Measurements from ENCODE around the gene PPP1R12B. TPM values are rescaled to one million over a fixed set of nuclear protein-coding genes. Genes with fewer than 3 reads are reported as not detected.
A peak's percentile ranks its signal among the peaks of the same experiment; 100 is the strongest.
"Not testable (repeated sequence)": the region's sequence is repeated elsewhere in the genome, so short reads cannot be mapped to it uniquely, and the experiment has no call there.

PPP1R12B gene
- polyA plus RNA-seq, 2 donors, result 7.5 to 14.7 TPM

DNA sequence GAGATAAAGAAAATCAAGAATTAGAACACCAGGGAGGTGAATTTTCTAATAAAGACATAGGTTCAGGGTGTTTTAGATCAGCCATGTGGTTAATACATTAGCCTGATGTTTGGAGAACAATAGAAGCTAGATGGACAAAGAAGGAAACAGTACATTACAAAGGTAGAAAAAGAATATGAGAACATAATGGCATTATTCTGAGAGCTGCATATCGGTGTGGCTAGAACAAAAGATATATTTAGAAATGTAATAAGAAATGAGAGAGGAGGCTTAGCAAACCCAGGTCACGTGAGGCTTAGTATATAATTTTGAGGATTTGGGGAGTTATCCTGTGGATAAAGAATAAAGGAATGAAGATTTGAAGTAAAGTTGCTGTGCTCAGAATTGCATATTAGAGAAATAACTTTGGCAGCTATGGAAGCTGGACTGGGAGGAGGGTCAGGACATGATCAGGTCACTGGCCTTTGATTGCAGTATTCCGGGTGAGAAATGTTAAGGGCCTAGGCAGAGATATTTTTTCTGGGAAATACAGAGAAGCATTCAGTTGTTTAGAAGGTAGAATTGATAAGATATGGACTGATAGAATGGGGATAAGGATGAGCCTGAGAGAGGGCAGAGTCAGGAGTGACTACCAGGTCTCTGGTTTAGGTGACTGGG lies 197.3 kb downstream of the PPP1R12B start:
- not testable (repeated sequence) for H3K27ac ChIP-seq (ENCODE audit: low read depth in 2 of 2, low read length in 1 of 2); H3K36me3 ChIP-seq (ENCODE audit: control insufficient read depth in 2 of 2, insufficient read depth in 2 of 2, low read length in 1 of 2); H3K27me3 ChIP-seq (ENCODE audit: control insufficient read depth in 1 of 2, insufficient read depth in 2 of 2, low read length in 2 of 2); H3K9me3 ChIP-seq (ENCODE audit: control insufficient read depth in 2 of 2, insufficient read depth in 1 of 2, low read depth in 1 of 2, low read length in 1 of 2); H3K4me1 ChIP-seq (ENCODE audit: control insufficient read depth in 2 of 2, insufficient read depth in 2 of 2, low read length in 1 of 2); H3K4me3 ChIP-seq (ENCODE audit: low read depth in 1 of 2, low read length in 2 of 2)
- 72 to 75% methylated on average over 3 of the region's 3 CpGs for WGBS, 2 donors

DNA sequence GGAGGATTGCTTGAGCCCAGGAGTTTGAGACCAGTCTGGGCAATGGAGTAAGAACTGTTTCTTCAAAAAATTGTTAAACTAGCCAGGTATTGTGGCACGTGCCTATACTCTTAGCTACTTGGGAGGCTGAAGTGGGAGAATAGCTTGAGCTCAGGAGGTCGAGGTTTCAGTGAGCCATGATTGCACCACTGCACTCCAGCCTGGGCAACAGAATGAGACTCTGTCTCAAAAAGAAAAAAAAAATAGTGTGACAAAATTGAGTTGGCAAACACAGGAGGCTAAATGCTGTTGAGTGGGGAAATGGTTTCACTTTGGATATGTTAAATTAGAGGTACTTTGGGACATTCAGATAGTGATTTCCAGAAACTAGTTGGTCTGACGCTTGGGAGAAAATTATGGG lies 197.9 kb downstream of the PPP1R12B start:
- H3K4me1 ChIP-seq (ENCODE audit: control insufficient read depth in 2 of 2, insufficient read depth in 2 of 2, low read length in 1 of 2); H3K9me3 ChIP-seq (ENCODE audit: control insufficient read depth in 2 of 2, insufficient read depth in 1 of 2, low read depth in 1 of 2, low read length in 1 of 2); H3K4me3 ChIP-seq (ENCODE audit: low read depth in 1 of 2, low read length in 2 of 2); H3K27me3 ChIP-seq (ENCODE audit: control insufficient read depth in 1 of 2, insufficient read depth in 2 of 2, low read length in 2 of 2); H3K36me3 ChIP-seq (ENCODE audit: control insufficient read depth in 2 of 2, insufficient read depth in 2 of 2, low read length in 1 of 2): not testable (repeated sequence)
- H3K27ac ChIP-seq (ENCODE audit: low read depth in 2 of 2, low read length in 1 of 2), result peak overlapping the region in 1 of 2 donors; percentile 39
- WGBS, 2 donors, result 67 to 72% methylated on average over 3 of the region's 3 CpGs

DNA sequence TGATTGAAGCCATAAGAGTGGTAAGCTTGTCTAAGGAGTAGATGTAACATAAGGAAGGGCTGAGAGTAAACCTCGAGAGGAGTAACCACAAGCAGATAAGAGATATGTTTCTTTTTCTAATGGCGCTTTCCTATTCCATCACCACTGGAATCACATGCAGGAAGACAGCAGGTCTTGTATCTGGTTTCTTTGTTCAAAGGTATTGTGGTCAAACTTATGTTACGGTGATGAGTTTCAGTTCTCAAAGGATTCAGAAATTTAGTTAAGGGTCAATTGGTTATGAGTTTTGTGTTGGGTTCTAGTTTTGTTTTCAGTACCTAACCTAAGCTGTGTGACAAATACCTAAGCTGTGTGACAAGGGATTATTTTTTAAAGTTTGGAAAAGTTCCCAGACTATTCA lies 198.3 kb downstream of the PPP1R12B start:
- H3K9me3 ChIP-seq (ENCODE audit: control insufficient read depth in 2 of 2, insufficient read depth in 1 of 2, low read depth in 1 of 2, low read length in 1 of 2); H3K4me1 ChIP-seq (ENCODE audit: control insufficient read depth in 2 of 2, insufficient read depth in 2 of 2, low read length in 1 of 2); H3K27me3 ChIP-seq (ENCODE audit: control insufficient read depth in 1 of 2, insufficient read depth in 2 of 2, low read length in 2 of 2); H3K4me3 ChIP-seq (ENCODE audit: low read depth in 1 of 2, low read length in 2 of 2); H3K36me3 ChIP-seq (ENCODE audit: control insufficient read depth in 2 of 2, insufficient read depth in 2 of 2, low read length in 1 of 2): not testable (repeated sequence)
- whole genome bisulfite sequencing, 2 donors, result 67 to 72% methylated on average over 3 of the region's 3 CpGs
- peak overlapping the region in 1 of 2 donors; percentile 39 for H3K27ac ChIP-seq (ENCODE audit: low read depth in 2 of 2, low read length in 1 of 2)

DNA sequence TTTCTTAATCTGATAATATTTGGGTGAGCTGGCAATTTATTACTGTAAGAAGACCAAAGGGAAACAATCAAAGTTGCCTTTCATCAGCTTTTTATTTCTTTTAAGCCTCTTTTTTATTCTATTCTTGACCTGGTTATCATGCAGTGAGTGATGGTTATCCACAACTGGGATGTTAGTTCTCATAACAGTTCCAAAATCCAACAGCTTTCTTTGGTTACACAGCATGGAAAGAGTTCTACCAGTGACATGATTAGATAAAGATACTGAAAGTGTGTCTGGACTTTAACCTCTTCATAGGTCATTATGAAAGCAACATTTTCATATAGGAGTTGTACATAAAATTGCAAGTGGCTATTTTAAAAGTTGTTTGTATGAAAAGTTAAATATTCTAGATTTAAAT lies 198.7 kb downstream of the PPP1R12B start:
- H3K9me3 ChIP-seq (ENCODE audit: control insufficient read depth in 2 of 2, insufficient read depth in 1 of 2, low read depth in 1 of 2, low read length in 1 of 2), result no peaks in the 10 kb centered on the region
- H3K27ac ChIP-seq (ENCODE audit: low read depth in 2 of 2, low read length in 1 of 2), result no peak overlapping the region
- no peaks in the 10 kb centered on the region for H3K36me3 ChIP-seq (ENCODE audit: control insufficient read depth in 2 of 2, insufficient read depth in 2 of 2, low read length in 1 of 2)
- H3K4me1 ChIP-seq (ENCODE audit: control insufficient read depth in 2 of 2, insufficient read depth in 2 of 2, low read length in 1 of 2), result no peaks in the 10 kb centered on the region
- no peak overlapping the region for H3K4me3 ChIP-seq (ENCODE audit: low read depth in 1 of 2, low read length in 2 of 2)
- no peaks in the 10 kb centered on the region for H3K27me3 ChIP-seq (ENCODE audit: control insufficient read depth in 1 of 2, insufficient read depth in 2 of 2, low read length in 2 of 2)

DNA sequence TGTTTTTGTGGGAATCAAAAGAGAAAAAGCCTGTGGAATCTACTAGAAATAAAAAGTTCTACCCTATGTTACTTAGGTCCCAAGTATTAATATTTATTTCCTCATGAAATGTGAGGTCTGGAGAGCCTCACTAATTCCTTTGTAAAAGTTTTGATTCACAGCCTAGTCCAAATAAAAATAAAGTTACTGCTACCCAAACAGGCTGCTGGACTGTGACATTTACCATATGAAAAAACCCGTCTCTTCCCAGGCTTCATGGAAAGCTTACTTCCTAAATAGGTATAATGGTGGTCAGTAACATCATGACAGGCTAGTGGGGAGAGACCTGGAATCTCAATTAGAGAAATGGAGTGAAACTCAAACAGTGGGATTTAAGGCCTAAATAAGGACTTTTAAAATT lies 201.6 kb downstream of the PPP1R12B start:
- WGBS, 2 donors, result 79 to 84% methylated on average over 1 of the region's 1 CpG
- H3K9me3 ChIP-seq (ENCODE audit: control insufficient read depth in 2 of 2, insufficient read depth in 1 of 2, low read depth in 1 of 2, low read length in 1 of 2); H3K27ac ChIP-seq (ENCODE audit: low read depth in 2 of 2, low read length in 1 of 2); H3K4me1 ChIP-seq (ENCODE audit: control insufficient read depth in 2 of 2, insufficient read depth in 2 of 2, low read length in 1 of 2); H3K4me3 ChIP-seq (ENCODE audit: low read depth in 1 of 2, low read length in 2 of 2); H3K36me3 ChIP-seq (ENCODE audit: control insufficient read depth in 2 of 2, insufficient read depth in 2 of 2, low read length in 1 of 2); H3K27me3 ChIP-seq (ENCODE audit: control insufficient read depth in 1 of 2, insufficient read depth in 2 of 2, low read length in 2 of 2): not testable (repeated sequence)

DNA sequence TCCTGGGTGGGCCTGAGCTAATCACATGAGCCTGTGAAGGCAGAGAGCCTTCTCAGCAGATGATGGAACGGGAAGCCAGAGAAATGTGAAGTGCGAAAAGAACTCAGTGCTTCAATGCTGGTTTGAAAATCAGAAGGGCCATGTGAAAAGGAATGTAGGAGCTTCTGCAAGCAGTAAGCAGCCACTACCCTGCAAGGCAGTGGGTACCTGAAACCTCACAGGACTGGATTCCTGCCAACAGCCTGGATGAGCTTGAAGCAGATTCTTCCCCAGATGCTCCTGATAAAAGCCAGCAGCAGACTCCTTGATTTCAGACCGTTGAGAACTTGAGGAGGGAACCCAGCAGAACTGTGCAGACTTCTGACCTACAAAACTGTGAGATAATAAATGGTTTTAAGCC lies 203.2 kb downstream of the PPP1R12B start:
- Histone ChIP-seq H3K9me3 (ENCODE audit: control insufficient read depth in 2 of 2, insufficient read depth in 1 of 2, low read depth in 1 of 2, low read length in 1 of 2) (no peaks in the 10 kb centered on the region), H3K4me1 (ENCODE audit: control insufficient read depth in 2 of 2, insufficient read depth in 2 of 2, low read length in 1 of 2) (no peaks in the 10 kb centered on the region), H3K4me3 (ENCODE audit: low read depth in 1 of 2, low read length in 2 of 2) (no peak overlapping the region), H3K27me3 (ENCODE audit: control insufficient read depth in 1 of 2, insufficient read depth in 2 of 2, low read length in 2 of 2) (no peaks in the 10 kb centered on the region), H3K27ac (ENCODE audit: low read depth in 2 of 2, low read length in 1 of 2) (no peak overlapping the region), H3K36me3 (ENCODE audit: control insufficient read depth in 2 of 2, insufficient read depth in 2 of 2, low read length in 1 of 2) (no peaks in the 10 kb centered on the region)
- WGBS, 2 donors, result 61 to 62% methylated on average over 3 of the region's 3 CpGs

DNA sequence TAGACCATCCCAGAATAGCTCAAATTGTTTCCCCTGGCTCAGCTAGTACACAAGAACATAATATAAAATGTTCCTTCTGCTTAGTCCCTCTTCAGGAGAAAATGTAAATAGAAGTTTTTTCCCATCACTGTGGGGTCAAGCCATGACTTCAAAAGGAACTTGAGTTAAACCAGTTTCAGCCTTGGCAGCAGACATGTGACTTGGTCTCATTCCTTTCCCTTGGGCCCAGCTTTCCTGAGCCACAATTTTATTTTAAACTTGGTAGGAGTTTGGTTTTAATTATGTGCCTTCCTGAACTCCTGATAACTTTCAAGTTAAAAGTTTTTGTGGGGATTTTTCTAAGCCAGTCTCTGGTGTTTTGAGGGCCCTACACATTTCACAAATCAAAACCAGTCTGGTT lies 204.1 kb downstream of the PPP1R12B start:
- H3K27ac ChIP-seq (ENCODE audit: low read depth in 2 of 2, low read length in 1 of 2); H3K27me3 ChIP-seq (ENCODE audit: control insufficient read depth in 1 of 2, insufficient read depth in 2 of 2, low read length in 2 of 2); H3K36me3 ChIP-seq (ENCODE audit: control insufficient read depth in 2 of 2, insufficient read depth in 2 of 2, low read length in 1 of 2); H3K4me3 ChIP-seq (ENCODE audit: low read depth in 1 of 2, low read length in 2 of 2); H3K9me3 ChIP-seq (ENCODE audit: control insufficient read depth in 2 of 2, insufficient read depth in 1 of 2, low read depth in 1 of 2, low read length in 1 of 2); H3K4me1 ChIP-seq (ENCODE audit: control insufficient read depth in 2 of 2, insufficient read depth in 2 of 2, low read length in 1 of 2): not testable (repeated sequence)

DNA sequence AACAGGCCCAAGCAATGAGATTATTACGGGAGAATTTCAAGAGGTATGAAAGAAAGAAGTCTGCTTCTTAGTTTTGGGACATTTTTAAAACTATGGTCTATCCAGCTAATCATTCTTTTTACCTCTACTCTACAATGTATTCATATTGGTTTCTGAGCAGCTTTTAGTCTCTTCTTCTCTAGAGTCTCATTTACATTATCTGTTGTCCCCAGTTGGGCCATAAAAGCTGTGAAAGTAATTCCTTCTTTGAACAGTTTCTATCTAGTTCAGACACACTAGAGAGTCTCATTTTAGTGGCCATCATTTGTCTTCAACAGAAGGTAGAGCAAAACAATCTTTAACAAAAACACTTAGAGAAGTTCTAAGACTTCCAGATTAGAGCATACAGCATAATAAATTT lies 204.6 kb downstream of the PPP1R12B start:
- not testable (repeated sequence) for H3K27ac ChIP-seq (ENCODE audit: low read depth in 2 of 2, low read length in 1 of 2); H3K27me3 ChIP-seq (ENCODE audit: control insufficient read depth in 1 of 2, insufficient read depth in 2 of 2, low read length in 2 of 2); H3K36me3 ChIP-seq (ENCODE audit: control insufficient read depth in 2 of 2, insufficient read depth in 2 of 2, low read length in 1 of 2); H3K4me3 ChIP-seq (ENCODE audit: low read depth in 1 of 2, low read length in 2 of 2); H3K4me1 ChIP-seq (ENCODE audit: control insufficient read depth in 2 of 2, insufficient read depth in 2 of 2, low read length in 1 of 2); H3K9me3 ChIP-seq (ENCODE audit: control insufficient read depth in 2 of 2, insufficient read depth in 1 of 2, low read depth in 1 of 2, low read length in 1 of 2)
- whole genome bisulfite sequencing, 2 donors, result 76 to 78% methylated on average over 1 of the region's 1 CpG

DNA sequence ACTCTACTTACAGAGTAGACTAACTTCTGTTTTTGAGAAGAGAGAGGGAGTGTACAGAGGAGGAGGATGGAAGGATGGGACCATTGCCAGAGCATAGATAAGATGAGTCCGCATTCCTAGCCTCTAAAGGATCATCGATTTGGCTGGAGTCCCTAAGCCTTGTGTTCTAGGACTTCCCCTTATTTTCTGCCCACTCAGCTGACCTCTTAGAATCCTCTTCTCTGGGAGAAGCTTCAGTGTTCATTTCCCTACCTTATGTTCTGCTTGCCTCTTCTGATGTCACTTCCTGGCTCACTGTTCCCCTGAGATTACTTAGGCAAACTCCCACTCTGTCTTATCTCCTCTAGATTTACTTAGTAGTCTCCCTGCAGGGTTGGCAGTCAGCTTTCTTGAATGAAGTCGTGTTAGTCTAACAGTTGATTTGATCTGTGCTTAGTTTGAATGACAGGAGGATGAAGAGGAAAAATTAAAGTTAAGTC lies 205.1 kb downstream of the PPP1R12B start:
- Histone ChIP-seq H3K4me3 (ENCODE audit: low read depth in 1 of 2, low read length in 2 of 2) (no peak overlapping the region), H3K27me3 (ENCODE audit: control insufficient read depth in 1 of 2, insufficient read depth in 2 of 2, low read length in 2 of 2) (no peaks in the 10 kb centered on the region), H3K36me3 (ENCODE audit: control insufficient read depth in 2 of 2, insufficient read depth in 2 of 2, low read length in 1 of 2) (no peaks in the 10 kb centered on the region), H3K27ac (ENCODE audit: low read depth in 2 of 2, low read length in 1 of 2) (no peak overlapping the region), H3K4me1 (ENCODE audit: control insufficient read depth in 2 of 2, insufficient read depth in 2 of 2, low read length in 1 of 2) (no peaks in the 10 kb centered on the region), H3K9me3 (ENCODE audit: control insufficient read depth in 2 of 2, insufficient read depth in 1 of 2, low read depth in 1 of 2, low read length in 1 of 2) (no peaks in the 10 kb centered on the region)
- WGBS, 2 donors, result 38 to 56% methylated on average over 3 of the region's 3 CpGs

DNA sequence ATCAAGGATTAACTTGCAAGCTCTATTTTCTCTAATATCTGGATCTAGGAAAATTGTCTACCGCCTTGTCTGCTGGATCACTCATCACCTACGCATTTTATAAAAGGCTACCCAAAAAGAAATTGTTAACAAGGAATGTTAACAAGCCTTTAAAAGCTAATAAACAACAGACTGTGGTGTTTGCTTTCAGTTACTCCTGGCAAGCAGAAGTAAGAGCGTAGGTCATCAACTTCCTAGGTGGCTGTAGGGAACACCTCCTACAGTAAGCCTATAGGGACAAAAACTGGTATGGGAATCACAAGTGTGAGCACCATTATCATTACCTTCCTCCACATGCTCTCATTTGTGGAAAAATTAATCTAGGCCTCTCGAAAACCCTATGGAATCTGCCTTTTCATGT lies 206.1 kb downstream of the PPP1R12B start:
- not testable (repeated sequence) for H3K9me3 ChIP-seq (ENCODE audit: control insufficient read depth in 2 of 2, insufficient read depth in 1 of 2, low read depth in 1 of 2, low read length in 1 of 2); H3K27me3 ChIP-seq (ENCODE audit: control insufficient read depth in 1 of 2, insufficient read depth in 2 of 2, low read length in 2 of 2); H3K4me3 ChIP-seq (ENCODE audit: low read depth in 1 of 2, low read length in 2 of 2); H3K4me1 ChIP-seq (ENCODE audit: control insufficient read depth in 2 of 2, insufficient read depth in 2 of 2, low read length in 1 of 2); H3K27ac ChIP-seq (ENCODE audit: low read depth in 2 of 2, low read length in 1 of 2); H3K36me3 ChIP-seq (ENCODE audit: control insufficient read depth in 2 of 2, insufficient read depth in 2 of 2, low read length in 1 of 2)
- WGBS, 2 donors, result 85 to 87% methylated on average over 4 of the region's 4 CpGs

Measured in esophagus (tissue), 2 donors.